GM12864 (cell line): ENCODE measurements around the gene CLDN2.

Experiments used
- DNase-seq: peaks from one replicate; pipeline ENCODE4 v3.0.0-alpha.2; 2011; ENCODE audit warnings: low read depth
- H3K4me3 ChIP-seq: 2 replicates; pipeline ENCODE4 v1.5.1; 2011; ENCODE audit warnings: mild to moderate bottlenecking, low read depth, low read length, control low read depth
- TF ChIP-seq, protein P1 (sequence below): IDR thresholded peaks from 2 replicates; pipeline ENCODE4 v1.5.1; 2011; ENCODE audit warnings: low read depth, mild to moderate bottlenecking, moderate library complexity, low read length, control low read depth, inconsistent platforms; ENCODE audit errors: missing control alignments

Gene CLDN2

DNA sequence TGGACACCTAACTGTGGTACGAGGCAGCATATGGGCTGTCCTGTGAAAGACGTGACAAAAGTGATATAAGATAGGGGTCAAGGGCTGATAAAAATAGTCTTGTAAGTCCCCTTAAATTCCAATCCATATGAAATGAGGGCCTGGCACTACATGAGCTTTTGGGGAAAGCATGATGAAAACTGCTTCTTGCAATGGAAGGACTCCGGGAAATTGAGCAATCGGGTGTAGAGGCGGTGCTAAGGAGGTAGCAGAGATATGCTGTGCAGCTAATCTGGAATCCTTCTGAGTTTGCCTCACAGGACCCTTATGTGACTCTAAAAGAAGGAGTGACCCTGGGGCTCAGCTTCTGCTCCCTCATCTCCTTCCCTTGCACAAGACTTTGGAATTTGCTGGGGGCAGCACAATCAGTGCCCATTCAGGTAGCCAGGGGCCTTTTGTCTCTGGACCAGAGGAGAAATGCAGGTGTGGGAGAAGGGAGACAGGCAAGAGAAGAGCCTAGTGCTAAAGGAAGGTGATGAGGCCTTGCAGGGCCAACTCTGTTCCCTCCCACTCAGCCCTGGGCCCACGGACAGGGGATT, 12.8 kb downstream of the CLDN2 start:
- TF ChIP-seq, protein P1, sequence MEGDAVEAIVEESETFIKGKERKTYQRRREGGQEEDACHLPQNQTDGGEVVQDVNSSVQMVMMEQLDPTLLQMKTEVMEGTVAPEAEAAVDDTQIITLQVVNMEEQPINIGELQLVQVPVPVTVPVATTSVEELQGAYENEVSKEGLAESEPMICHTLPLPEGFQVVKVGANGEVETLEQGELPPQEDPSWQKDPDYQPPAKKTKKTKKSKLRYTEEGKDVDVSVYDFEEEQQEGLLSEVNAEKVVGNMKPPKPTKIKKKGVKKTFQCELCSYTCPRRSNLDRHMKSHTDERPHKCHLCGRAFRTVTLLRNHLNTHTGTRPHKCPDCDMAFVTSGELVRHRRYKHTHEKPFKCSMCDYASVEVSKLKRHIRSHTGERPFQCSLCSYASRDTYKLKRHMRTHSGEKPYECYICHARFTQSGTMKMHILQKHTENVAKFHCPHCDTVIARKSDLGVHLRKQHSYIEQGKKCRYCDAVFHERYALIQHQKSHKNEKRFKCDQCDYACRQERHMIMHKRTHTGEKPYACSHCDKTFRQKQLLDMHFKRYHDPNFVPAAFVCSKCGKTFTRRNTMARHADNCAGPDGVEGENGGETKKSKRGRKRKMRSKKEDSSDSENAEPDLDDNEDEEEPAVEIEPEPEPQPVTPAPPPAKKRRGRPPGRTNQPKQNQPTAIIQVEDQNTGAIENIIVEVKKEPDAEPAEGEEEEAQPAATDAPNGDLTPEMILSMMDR = no peak
- no peak overlapping the region for H3K4me3 ChIP-seq
- no peak for DNase-seq

DNA sequence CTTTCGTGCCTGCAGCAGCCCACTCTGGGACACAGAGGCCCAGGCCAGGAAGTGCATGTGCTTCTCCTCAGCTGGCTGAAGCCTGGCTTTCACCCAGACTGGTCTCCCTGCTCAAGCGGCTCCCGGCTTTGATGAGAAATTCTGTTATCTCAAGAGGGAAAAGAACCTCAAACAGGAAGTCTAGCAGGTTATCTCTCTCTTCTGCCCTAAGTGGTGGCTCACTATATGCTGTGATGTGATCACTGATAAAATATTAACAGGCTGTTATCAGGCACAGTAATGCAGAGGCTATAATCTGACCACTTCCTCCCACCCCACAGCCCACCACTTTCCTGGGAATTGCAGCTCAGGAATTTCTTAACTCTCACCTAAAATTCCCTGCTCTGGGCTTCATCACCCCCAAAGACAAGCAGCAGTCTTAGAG, 13.3 kb downstream of the CLDN2 start:
- DNase-seq = no peak
- no peak overlapping the region for H3K4me3 ChIP-seq
- TF ChIP-seq, protein P1 = no peak

DNA sequence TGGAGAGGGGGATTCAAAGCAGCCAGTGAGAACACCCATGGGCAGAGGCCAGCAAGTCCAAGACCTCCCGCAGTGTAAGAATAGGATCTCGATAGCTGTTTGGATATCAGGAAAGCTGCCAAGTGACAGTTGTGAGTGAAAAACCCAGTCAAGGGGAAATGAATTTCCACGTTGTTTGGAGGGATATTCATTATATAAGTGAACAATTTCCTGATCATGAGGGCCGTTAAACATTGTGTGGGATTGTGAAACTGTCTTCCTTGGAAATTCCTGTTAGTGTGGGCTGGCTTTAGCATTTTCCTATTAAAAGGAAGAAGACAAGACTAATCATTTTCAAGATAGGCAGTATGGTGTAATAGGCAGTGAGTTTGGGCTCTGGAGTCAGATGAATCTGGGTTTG, 15.0 kb downstream of the CLDN2 start:
- no peak for DNase-seq
- no peak overlapping the region for H3K4me3 ChIP-seq
- TF ChIP-seq, protein P1 = no peak

DNA sequence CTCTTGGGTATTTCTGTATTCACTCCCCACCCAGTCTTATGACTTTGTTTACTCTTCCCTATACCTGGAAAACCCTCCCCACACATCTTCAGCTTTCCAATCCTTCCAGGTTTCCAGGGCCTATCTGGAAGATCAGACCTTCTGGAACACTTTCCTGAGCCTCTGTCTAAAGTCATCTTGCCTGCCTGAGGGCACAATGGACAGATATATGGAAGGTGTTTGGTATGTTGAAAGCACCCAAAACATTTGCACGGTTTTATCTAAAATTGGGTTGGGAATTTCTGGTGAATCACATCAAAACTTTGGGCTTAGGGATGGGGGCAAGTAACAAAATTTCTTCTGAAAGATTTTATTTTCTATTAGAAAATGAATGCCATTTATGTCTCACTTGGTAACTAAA, 16.0 kb downstream of the CLDN2 start:
- DNase-seq = no peak
- TF ChIP-seq, protein P1 = no peak
- H3K4me3 ChIP-seq = no peak overlapping the region

DNA sequence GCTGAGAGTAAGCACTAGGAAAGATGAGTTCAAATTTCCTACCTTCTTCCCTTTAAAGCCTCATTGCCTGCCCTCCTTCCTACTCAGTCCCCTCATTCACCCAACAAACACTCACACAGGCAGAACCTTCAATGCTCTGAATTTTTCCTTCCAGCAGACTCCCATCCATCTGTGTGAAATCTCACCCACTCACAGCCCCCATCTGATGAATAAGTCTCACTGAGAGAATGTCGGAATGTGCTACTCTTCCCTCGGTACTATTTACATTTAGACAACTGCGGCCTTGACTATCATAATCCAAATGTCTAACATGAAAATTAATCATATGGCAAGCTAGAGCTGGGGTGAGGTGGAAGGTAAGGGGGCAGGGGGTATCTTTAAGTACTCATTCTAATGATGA, 19.4 kb downstream of the CLDN2 start:
- H3K4me3 ChIP-seq = no peak overlapping the region
- DNase-seq = no peak
- TF ChIP-seq, protein P1 = no peak

DNA sequence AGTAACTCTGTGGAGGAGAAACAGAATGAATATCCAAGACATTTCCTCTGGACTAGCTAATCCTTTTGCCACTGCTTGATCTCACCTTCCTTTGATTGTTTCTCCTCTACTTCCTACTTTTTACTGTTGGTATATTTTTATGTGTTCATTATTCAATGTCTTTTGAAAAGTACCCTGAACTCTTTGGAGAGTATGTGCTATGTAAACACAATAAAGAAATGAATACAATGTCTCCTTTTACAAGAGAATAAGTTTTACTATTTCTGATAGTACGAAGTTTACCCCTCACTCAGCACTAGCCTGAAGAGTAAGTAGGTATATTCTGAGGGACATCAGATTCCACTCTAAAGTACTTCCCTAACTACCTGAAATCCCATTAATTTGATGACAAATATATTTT, 19.9 kb downstream of the CLDN2 start:
- TF ChIP-seq, protein P1 = no peak

DNA sequence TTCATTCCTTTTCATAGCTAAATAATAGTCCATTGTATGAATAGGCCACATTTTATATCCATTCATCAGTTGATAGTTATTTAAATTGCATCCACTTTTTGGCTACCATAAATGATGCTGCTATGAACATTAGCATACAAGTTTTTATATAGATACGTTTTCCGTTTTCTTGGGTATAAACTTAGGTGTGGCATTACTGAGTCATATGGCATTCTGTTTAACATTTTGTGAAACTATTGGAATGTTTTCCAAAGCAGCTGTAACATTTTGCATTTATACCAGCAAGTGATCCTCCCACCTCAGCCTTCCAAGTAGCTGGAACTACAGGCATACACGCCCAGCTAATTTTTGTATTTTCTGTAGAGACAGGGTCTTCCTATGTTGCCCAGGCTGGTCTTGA, 26.3 kb downstream of the CLDN2 start:
- H3K4me3 ChIP-seq = no peak overlapping the region
- TF ChIP-seq, protein P1 = no peak
- DNase-seq = no peak

More for the DNA sequence above, 19.9 kb downstream of the CLDN2 start:
- no peak for DNase-seq
- no peak overlapping the region for H3K4me3 ChIP-seq
